HG03521 (cell line): ENCODE measurements around the gene DIRAS3.
"Not testable (repeated sequence)": the region's sequence is repeated elsewhere in the genome, so short reads cannot be mapped to it uniquely, and the experiment has no call there.

Experiments used
- ATAC-seq: cut with Tn5 transposase; IDR thresholded peaks from one replicate; pipeline ENCODE4 v1.9.1; 2021; ENCODE audit warnings: mild to moderate bottlenecking, moderate library complexity; ENCODE audit not compliant: unreplicated experiment

Gene DIRAS3

DNA sequence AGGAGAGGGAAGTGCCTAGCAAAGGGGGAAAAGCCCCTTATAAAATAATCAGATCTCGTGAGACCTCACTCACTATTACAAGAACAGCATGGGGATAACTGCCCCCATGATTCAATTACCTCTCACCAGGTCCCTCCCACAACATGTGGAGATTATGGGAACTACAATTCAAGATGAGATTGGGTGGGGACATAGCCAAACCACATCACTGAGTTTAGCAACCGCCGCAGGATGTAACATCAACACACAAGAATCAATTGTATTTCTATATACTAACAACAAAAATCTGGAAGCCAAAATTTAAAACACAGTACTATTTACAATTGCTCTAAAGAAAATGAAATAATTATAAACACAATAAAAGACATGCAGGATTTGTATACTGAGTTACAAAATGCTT, 21.9 kb downstream of the DIRAS3 start:
- ATAC-seq = no peak

DNA sequence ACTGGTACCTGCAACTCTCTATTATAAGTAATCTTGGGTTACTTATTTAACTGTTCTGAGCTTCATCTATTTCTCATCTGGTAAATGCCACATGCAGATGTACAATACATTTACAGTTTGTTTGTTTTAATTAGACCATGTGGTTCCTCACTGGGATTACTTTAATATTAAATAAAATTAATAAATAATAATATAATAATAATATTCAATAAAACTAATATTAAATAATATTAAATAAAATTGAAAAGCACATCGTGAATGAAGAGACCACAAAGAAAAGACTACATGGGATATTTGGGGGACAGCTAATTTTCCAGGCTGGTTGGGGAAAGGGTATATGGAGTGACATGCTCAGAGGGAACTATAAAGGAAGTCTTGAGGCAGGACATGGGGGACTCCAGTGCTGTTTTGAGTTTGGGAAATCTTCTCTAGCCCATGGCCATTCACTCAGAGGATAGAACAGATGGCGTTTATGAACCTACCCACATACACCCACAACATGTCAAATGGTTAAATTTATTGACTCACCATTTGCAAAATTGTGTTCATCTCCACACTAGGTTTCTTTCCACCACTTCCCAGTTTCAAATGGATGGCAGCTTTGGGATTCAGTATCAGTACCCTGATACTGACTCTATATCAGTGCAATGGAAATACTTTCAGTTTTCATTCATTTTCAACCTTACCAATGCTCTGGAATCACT, 25.6 kb downstream of the DIRAS3 start:
- no peak for ATAC-seq

DNA sequence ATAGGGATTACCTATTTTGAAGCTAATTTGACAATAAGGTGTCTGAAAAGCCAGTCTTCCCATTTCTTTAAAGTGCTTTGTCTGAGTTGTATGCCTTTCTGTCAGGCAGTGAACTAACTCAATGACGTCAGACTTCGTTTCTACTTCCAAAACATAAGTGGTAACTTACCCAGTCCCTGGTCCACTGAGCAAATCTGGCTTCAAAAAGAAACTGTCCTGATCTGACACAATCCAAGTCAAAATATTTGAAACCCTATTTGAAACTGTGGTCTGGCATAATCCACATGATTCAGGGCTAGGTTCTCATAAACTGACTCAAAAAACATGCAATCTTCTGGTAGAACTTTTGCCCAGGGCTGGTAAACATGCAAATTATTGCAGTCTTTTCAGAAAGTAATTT, 34.0 kb downstream of the DIRAS3 start:
- ATAC-seq = no peak

DNA sequence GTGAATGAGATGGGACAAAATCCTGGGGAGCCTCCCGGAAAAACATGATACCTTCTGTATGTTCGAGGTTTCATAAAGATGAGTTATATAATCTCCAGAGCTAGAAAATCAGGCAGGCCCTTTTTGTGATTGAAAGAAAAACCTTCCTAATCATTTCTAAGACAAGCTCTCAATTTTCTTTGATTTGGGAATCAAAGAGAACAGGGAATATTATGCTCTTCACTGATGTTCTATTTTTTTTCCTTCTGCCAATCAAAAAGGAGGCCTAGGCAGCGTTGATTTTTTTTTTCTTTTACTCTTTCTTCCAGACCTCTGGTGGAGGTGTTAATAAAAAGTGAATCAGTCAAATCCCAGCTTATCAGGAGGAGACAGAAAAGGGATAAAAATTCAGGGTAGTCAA, 34.5 kb downstream of the DIRAS3 start:
- ATAC-seq = no peak

DNA sequence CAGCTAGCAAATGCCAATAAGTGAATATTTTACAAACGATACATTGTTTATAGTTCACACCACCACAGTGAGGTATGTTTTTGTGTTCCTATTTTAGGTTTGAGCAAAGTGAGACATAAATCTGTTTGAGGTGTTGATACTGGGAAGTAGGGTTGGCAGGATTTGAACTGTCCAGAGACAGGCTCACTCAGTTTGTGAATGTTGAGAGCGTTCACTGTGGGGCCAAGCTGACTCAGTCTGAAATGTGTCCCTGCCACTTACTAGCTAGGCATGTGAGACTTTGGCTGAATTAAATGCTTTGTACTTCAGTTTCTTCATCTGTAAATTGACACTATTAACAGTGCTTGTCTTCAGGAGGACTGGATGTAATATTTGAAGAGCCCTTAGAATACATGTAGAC, 35.1 kb downstream of the DIRAS3 start:
- ATAC-seq = no peak

DNA sequence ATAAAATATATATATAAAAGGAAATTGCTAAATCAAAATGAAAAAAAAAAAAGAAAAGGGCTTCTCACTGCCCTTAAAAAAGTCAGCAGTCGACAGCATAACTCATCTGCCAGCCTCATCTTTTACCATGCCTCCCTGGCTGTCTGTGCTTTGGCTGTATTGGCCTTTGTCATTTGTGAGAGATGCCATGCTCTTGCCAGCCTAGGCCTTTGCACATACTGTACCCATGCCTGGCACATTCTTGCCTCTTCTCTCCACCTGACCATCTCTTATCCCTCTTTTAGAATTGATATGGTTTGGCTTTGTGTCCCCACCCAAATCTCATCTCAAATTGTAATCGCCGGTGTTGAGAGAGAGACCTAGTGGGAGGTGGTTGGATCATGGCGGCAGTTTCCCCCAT, 37.1 kb downstream of the DIRAS3 start:
- no peak for ATAC-seq

DNA sequence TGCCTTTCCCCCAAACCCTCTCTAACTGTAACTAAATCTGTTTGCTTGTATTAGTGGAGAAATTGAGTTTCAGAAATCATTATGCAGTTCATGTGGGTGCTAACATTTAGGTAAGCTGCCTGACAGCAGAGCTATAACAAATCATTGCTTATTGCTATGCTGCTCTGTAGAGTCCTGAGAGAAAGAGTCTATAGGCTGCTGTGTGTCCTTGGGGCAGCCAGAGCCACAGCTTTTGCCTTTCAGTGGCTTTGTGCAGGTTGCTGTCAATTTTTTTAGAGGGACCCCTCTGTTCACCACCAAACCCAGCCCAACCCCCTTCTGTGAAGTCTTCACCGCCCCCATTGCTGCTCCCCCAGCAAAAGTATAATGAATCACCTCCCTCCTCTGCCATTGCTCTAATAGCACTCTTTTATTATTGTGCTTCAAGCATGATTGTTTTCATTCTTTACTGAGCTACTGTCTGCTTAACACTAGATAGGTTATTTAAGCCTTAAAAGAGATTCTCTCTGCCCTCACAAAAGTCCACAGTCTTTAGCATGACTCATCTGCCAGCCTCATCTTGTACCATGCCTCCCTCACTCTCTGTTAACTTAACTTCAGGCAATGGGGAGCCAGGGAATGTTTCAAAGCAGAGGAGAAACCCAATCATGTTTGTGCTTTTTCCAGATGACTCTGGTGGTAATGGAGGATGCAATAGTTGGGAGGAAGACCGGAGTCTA, 38.6 kb downstream of the DIRAS3 start:
- no peak for ATAC-seq

DNA sequence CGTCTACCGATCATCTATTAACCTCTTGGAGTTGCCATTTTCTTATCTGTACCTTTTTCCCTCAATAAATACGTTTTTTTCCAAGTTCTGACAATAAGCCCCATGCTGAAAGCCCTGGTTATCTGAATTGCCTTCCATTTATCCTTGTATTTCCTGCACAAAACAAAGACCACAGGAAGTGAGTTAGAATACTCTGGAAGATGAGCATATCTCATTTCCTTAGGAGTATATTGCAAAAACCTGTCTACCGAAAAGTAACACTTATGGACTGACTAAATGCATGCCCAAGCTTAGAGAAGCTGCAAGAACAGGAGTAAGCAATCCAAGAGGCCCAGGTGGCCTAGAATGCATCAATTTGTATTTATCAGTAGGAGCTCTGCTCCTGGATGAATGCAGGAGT, 39.9 kb downstream of the DIRAS3 start:
- ATAC-seq = no peak

DNA sequence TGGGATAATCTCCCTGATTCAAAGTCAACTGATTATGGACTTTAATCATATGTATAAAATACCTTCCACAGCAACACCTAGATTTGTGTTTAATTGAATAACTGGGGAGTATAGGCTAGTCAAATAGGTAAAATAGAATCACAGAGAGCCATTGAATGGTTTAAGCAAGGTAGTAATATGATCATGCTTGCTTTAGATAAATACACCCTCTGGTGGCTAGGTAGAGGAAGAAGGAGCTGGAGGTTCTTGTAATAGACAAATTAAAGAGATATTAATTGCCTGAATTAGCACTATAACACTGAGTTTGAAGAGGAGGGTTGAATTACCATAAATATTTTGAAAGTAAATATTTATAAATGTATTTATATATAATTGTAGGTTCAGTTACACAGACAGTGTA, 40.3 kb downstream of the DIRAS3 start:
- ATAC-seq = no peak

DNA sequence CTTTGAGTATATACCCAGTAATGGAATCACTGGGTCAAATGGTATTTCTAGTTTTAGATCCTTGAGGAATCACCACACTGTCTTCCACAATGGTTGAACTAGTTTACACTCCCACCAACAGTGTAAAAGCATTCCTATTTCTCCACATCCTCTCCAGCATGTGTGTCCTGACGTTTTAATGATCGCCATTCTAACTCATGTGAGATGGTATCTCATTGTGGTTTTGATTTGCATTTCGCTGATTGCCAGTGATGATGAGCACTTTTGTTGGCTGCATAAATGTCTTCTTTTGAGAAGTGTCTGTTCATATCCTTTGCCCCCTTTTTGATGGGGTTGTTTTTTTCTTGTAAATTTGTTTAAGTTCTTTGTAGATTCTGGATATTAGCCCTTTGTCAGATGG, 46.8 kb downstream of the DIRAS3 start:
- not testable (repeated sequence) for ATAC-seq

DNA sequence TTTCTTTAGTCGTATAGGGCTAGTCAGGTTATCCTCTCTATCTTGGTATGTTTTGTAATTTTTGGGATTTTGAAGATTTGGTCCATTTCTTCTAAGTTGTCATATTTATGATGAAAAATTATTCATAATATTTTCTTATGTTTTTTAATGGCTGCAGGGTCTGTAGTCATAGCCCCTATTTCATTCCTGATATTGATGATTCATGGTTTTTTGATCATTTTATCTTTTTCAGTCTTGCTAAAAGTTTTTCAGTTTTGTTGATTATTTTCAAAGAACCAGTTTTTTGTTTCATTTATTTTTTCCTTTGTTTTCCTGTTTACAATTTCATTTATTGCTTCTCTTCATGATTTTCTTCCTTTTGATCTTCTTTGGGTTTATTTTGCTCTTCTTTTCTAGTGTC, 50.2 kb downstream of the DIRAS3 start:
- ATAC-seq = no peak

DNA sequence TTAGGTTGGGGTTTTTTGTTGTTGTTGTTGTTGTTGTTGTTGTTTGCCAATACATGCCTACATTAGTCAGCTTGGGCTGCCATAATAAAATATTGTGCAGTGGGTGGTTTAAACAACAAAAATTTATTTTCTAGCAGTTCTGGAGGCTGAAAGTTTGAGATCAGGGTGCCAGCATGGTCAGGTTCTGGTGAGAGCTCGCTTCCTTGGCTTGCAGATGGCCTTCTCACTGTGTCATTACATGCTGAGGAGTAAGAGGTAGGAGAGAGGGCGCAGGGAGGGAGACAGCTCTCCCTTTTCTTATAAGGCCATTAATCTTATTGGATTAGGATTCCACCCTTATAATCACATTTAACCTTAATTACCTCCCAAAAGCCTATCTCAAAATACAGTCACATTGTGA, 52.7 kb downstream of the DIRAS3 start:
- no peak for ATAC-seq
